ENCODE measurements around the gene TSPYL1. TPM values are rescaled to one million over a fixed set of nuclear protein-coding genes. Genes with fewer than 3 reads are reported as not detected.

TSPYL1 gene
- total and polyA plus RNA-seq, 9 of the 15 experiments (the other 6 are each of a cell fraction or from before 2014, with no cell fraction given): 23.1 to 56.8 (median 37.9) TPM

GRCh38 chr6:116314218-116314617 lies 34.5 kb upstream of the TSPYL1 start:
- no peaks in the 10 kb centered on the region for H3K4me1 ChIP-seq (replicated peaks in 1 of 2; ENCODE audit: control insufficient read depth in 2 of 2, insufficient read depth in 2 of 2, low read length in 2 of 2)
- no peaks in the 10 kb centered on the region for H3K9me1 ChIP-seq (ENCODE audit: control insufficient read depth, insufficient read depth, low read length)
- no peaks in the 10 kb centered on the region; a peak in 1 of 5 replicates for H3K27me3 ChIP-seq (ENCODE audit: control insufficient read depth in 2 of 2, insufficient read depth in 2 of 2, low read length in 2 of 2)
- no peaks in the 10 kb centered on the region for H4K20me1 ChIP-seq (replicated peaks; ENCODE audit: control insufficient read depth, insufficient read depth, low read length)
- ChIA-PET POLR2A (no interaction called here), CTCF (ENCODE audit: low intra/inter-chr PET ratio) (no interaction called here)
- no peak overlapping the region for H3K4me3 ChIP-seq
- H3K79me2 ChIP-seq (ENCODE audit: control insufficient read depth, insufficient read depth, low read length): no peaks in the 10 kb centered on the region
- no peak overlapping the region for H3K4me2 ChIP-seq (ENCODE audit: insufficient read depth, low read length)
- H3K9me3 ChIP-seq (replicated peaks; ENCODE audit: control insufficient read depth, insufficient read depth, low read depth, low read length): no peaks in the 10 kb centered on the region
- FAIRE-seq (no peak), ATAC-seq (no peak), DNase-seq (ENCODE audit: extremely low read depth in 1 of 4, low spot score in 3 of 4) (no peak)
- H3K27ac ChIP-seq (ENCODE audit: extremely low read depth, low read depth, low read length): no peak overlapping the region
- in situ Hi-C loops (cut with MboI) (loop anchor here (5.0 kb wide), 1 partner anchor 58 kb away; the partner anchor contains the start of gene DSE), intact Hi-C loops (cut with micrococcal nuclease) (no loop called here)
- no peak overlapping the region for H2AFZ ChIP-seq (ENCODE audit: low read depth, low read length)
- TF ChIP-seq EGR1 (conservative IDR thresholded peaks at IDR 0.05) (no peak), ZNF449 (CRISPR knock-in tag; IDR thresholded peaks at IDR 0.05) (no peak), SLC30A9 (CRISPR knock-in tag; IDR thresholded peaks at IDR 0.05) (no peak), NR0B1 (IDR thresholded peaks at IDR 0.05; ENCODE audit: partially characterized antibody) (no peak), FOSL1 (tag; conservative IDR thresholded peaks at IDR 0.05) (peak; percentile 32; the same call in 1 of the 2 replicates)
- no peaks in the 10 kb centered on the region for H3K36me3 ChIP-seq (ENCODE audit: control insufficient read depth, insufficient read depth, low read length)
- BruUV-seq (replicated peaks): no TSS peak
- no peak overlapping the region for H3K9ac ChIP-seq (ENCODE audit: insufficient read depth in 1 of 2, low read depth in 2 of 2, low read length in 2 of 2)

Data from K562 (cell line).